HepG2 (cell line): ENCODE results near the gene TRIM9. TPM values are rescaled to one million over a fixed set of nuclear protein-coding genes. Genes with fewer than 3 reads are reported as not detected.

Experiments
- ATAC-seq: fragments of 200-7000 bp; cut with Tn5 transposase; 3 replicates; pipeline ENCODE4 v1.9.1; 2020; ENCODE audit warnings: mild to moderate bottlenecking, moderate library complexity
- BruUV-seq: library from RNA; stranded (reverse); fragments of 400-500 nt; replicated peaks from 2 replicates; lab custom pipeline; 2021; lab: Mats Ljungman, UMichigan
- CTCF ChIA-PET: fragments of 300-600 bp; formaldehyde crosslinking; extraction: SDS; loops from one replicate; lab custom pipeline; 2021; ENCODE audit warnings: low total read pairs, inconsistent platforms, low intra/inter-chr PET ratio; lab: Yijun Ruan, JAX
- POLR2A ChIA-PET: fragments of 350-600 bp; sonication (Branson Sonifier 250); formaldehyde crosslinking; loops from one replicate; lab custom pipeline; 2020; ENCODE audit warnings: antibody characterized with exemption, inconsistent platforms; lab: Yijun Ruan, JAX
- DNase-seq: peaks from one replicate; pipeline ENCODE4 v3.0.0-alpha.2; 2015; ENCODE audit warnings: low spot score
- FAIRE-seq: peaks from 3 replicates; lab custom pipeline; 2011; peaks lifted over from hg19 to GRCh38; lab: Jason Lieb, UNC
- H2AFZ ChIP-seq: one replicate; pipeline ENCODE4 v1.6.1; 2011; ENCODE audit warnings: low read length, inconsistent platforms
- H3K27ac ChIP-seq: fragments of 300-600 bp; 3 replicates; pipeline ENCODE4 v1.8.0; 2011; ENCODE audit warnings: mixed run types, mild to moderate bottlenecking, mixed read lengths, low read length, inconsistent platforms; ENCODE audit not compliant: insufficient read depth; ENCODE audit errors: extremely low read length
- H3K27me3 ChIP-seq, 2 experiments: fragments of 200-600 bp in 1 of 2; 2 replicates in 1 of 2; 3 replicates in 1 of 2; pipeline versions ENCODE4 v1.6.0 to v1.8.0; 2011; ENCODE audit warnings: low read length in 2 of 2, mild to moderate bottlenecking in 2 of 2, moderate library complexity in 2 of 2, inconsistent platforms in 1 of 2; ENCODE audit not compliant: insufficient read depth in 2 of 2, control insufficient read depth in 1 of 2
- H3K36me3 ChIP-seq, 2 experiments: fragments of 200-600 bp in 1 of 2; replicated peaks in 1 of 2; 2 replicates in 1 of 2; 3 replicates in 1 of 2; pipeline versions ENCODE4 v1.5.1 to v1.8.0; 2011; ENCODE audit warnings: low read length in 2 of 2, inconsistent platforms in 1 of 2; ENCODE audit not compliant: insufficient read depth in 2 of 2, control insufficient read depth in 1 of 2
- H3K4me1 ChIP-seq: 2 replicates; pipeline ENCODE4 v1.5.1; 2012; ENCODE audit warnings: low read length, inconsistent platforms; ENCODE audit not compliant: insufficient read depth
- H3K4me2 ChIP-seq: 2 replicates; pipeline ENCODE4 v1.6.0; 2011; ENCODE audit warnings: low read depth, low read length, inconsistent platforms
- H3K4me3 ChIP-seq, 3 experiments: fragments of 200-600 bp in 1 of 3; sonication (generic), shearing (Covaris generic) in 1 of 3; replicated peaks in 1 of 3; 2 replicates each; pipeline ENCODE4 v1.5.1; 2011 to 2016; ENCODE audit warnings: low read length in 3 of 3, inconsistent platforms in 2 of 3, low read depth in 2 of 3, mild to moderate bottlenecking in 2 of 3, control low read depth in 1 of 3, mixed read lengths in 1 of 3; ENCODE audit not compliant: insufficient read depth in 1 of 3
- H3K79me2 ChIP-seq: one replicate; pipeline ENCODE4 v1.6.1; 2011; ENCODE audit warnings: low read length, inconsistent platforms; ENCODE audit not compliant: insufficient read depth
- H3K9ac ChIP-seq: 2 replicates; pipeline ENCODE4 v1.6.0; 2011; ENCODE audit warnings: mild to moderate bottlenecking, low read depth, low read length, inconsistent platforms; ENCODE audit not compliant: insufficient read depth
- H3K9me3 ChIP-seq: 2 replicates; pipeline ENCODE4 v1.5.1; 2012; ENCODE audit warnings: mild to moderate bottlenecking, low read length
- H4K20me1 ChIP-seq: 2 replicates; pipeline ENCODE4 v1.6.0; 2011; ENCODE audit warnings: inconsistent platforms, mild to moderate bottlenecking, low read length, moderate library complexity; ENCODE audit not compliant: insufficient read depth
- KLF16 ChIP-seq, 2 experiments: sonication (generic) in 1 of 2; formaldehyde crosslinking in 1 of 2; IDR thresholded peaks; 2 replicates each; pipeline versions ENCODE4 v1.6.1 to v1.8.0; 2016 to 2023; ENCODE audit warnings: missing genetic modification reagents in 2 of 2, missing compliant biosample characterization in 1 of 2
- NBN ChIP-seq: fragments of 450-650 bp; conservative IDR thresholded peaks from 2 replicates; pipeline ENCODE4 v1.6.1; 2017
- POLR2AphosphoS2 ChIP-seq: IDR thresholded peaks from 2 replicates; pipeline ENCODE4 v1.6.1; 2011; ENCODE audit warnings: low read depth, low read length, improper control_type of control experiment
- POLR2AphosphoS5 ChIP-seq: IDR thresholded peaks from 2 replicates; pipeline ENCODE4 v1.6.1; 2012; ENCODE audit warnings: low read depth, low read length
- TCF7 ChIP-seq: sonication (generic); IDR thresholded peaks from 2 replicates; pipeline ENCODE4 v1.6.1; 2016; ENCODE audit warnings: antibody characterized with exemption, low read depth
- TMF1 ChIP-seq: sonication (generic); formaldehyde crosslinking; IDR thresholded peaks from 2 replicates; pipeline ENCODE4 v1.8.1; 2022; ENCODE audit warnings: low read depth, missing genetic modification reagents
- ZNF24 ChIP-seq: fragments of 450-650 bp; IDR thresholded peaks from 2 replicates; pipeline ENCODE4 v1.6.1; 2017; ENCODE audit warnings: antibody characterized with exemption, mild to moderate bottlenecking
- ZSCAN22 ChIP-seq: sonication (generic); formaldehyde crosslinking; IDR thresholded peaks from 2 replicates; pipeline ENCODE4 v1.4.0; 2020; ENCODE audit warnings: mild to moderate bottlenecking, missing genetic modification reagents
- WGBS: methylation state at CpG from one replicate; pipeline ENCODE4 v1.1.6; 2017; ENCODE audit warnings: low lambda C conversion rate; 5-methylcytosine and 5-hydroxymethylcytosine counted together
- in situ Hi-C: cut with HindIII; loops from 2 replicates; pipeline ENCODE4 v1.10.0; 2017; ENCODE audit warnings: low pct_unique_long_range_greater_than_20kb; ENCODE audit not compliant: extremely low pct_ligation_motif_present
- intact Hi-C: fragments of 100-400 bp; cut with micrococcal nuclease; formaldehyde crosslinking; loops from one replicate; pipeline ENCODE4 v1.10.0; 2022; ENCODE audit not compliant: unreplicated experiment
- polyA plus RNA-seq, 8 experiments: library from polyadenylated mRNA; depleted of rRNA in 3 of 8; stranded (reverse) in 7 of 8; unstranded in 1 of 8; fragments of >200 nt; fragmentation: Illumina TruSeq in 4 of 8; extraction: Trizol in 4 of 8; gene quantifications; 2 replicates each; pipeline versions ENCODE4 v1.2.1 to v1.2.3, GENCODE V29; 2011 to 2016; ENCODE audit warnings: low read depth in 4 of 8, missing spikeins in 1 of 8, mixed read lengths in 1 of 8; ENCODE audit not compliant: insufficient read depth in 1 of 8
- total RNA-seq, 5 experiments: library from RNA; depleted of rRNA; stranded (reverse); fragments of >200 nt; fragmentation: Illumina TruSeq; extraction: Trizol; gene quantifications; 2 replicates each; pipeline ENCODE4 v1.2.3, GENCODE V29; 2016; ENCODE audit warnings: low read depth in 1 of 5
- TF ChIP-seq, protein P1 (sequence below): sonication (generic); formaldehyde crosslinking; IDR thresholded peaks from 2 replicates; pipeline ENCODE4 v1.8.0; 2022; ENCODE audit warnings: mild to moderate bottlenecking, missing genetic modification reagents, moderate library complexity
- TF ChIP-seq, protein P2 (sequence below): IDR thresholded peaks from 2 replicates; pipeline ENCODE4 v1.6.1; 2016; ENCODE audit warnings: missing compliant biosample characterization, missing genetic modification reagents, borderline replicate concordance

Gene TRIM9
- total and polyA plus RNA-seq, 2 of the 13 experiments (the other 11 are each of a cell fraction or from before 2014, with no cell fraction given): 0.04 to 0.07 TPM

DNA sequence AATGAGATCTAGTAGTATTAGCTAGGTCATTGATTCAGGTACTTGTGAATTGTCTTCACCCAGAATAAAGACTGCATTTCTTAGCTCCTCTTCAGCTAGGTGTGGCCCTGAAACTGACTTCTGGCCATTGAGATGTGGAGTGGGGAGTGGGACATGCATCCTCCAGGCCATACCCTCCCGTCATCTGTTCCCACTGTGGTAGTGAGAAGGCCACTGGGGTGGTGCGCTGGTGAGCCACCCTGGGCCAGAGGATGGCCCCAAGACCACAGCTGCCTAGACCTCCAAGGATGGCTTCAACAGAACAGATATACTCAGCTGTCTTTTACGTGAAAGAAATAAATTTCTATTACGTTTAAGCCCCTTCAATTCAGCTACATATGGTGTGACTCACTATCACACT is 36.5 kb downstream of the TRIM9 start:
- H3K4me3 ChIP-seq: no peak overlapping the region
- H3K79me2 ChIP-seq: no peaks in the 10 kb centered on the region
- FAIRE-seq (no peak), DNase-seq (no peak), ATAC-seq (no peak)
- ChIA-PET POLR2A (no interaction called here), CTCF (no interaction called here)
- WGBS: 13% methylated on average over 4 of the region's 4 CpGs
- intact Hi-C loops (no loop called here), in situ Hi-C loops (no loop called here)
- no peak overlapping the region for H2AFZ ChIP-seq
- H3K9ac ChIP-seq: no peak overlapping the region
- no peaks in the 10 kb centered on the region for H4K20me1 ChIP-seq
- H3K27me3 ChIP-seq: no peaks in the 10 kb centered on the region; a peak in 1 of 5 replicates
- no peaks in the 10 kb centered on the region for H3K4me1 ChIP-seq
- BruUV-seq: no TSS peak
- no peak overlapping the region for H3K4me2 ChIP-seq
- TF ChIP-seq TCF7 (no peak), NBN (no peak), KLF16 (CRISPR knock-in tag; IDR thresholded peaks at IDR 0.05) (no peak), POLR2AphosphoS5 (no peak), ZNF24 (no peak), POLR2AphosphoS2 (no peak), TMF1 (CRISPR knock-in tag) (no peak), ZSCAN22 (no peak)
- TF ChIP-seq, protein P1, sequence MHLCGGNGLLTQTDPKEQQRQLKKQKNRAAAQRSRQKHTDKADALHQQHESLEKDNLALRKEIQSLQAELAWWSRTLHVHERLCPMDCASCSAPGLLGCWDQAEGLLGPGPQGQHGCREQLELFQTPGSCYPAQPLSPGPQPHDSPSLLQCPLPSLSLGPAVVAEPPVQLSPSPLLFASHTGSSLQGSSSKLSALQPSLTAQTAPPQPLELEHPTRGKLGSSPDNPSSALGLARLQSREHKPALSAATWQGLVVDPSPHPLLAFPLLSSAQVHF: no peak
- TF ChIP-seq, protein P2, sequence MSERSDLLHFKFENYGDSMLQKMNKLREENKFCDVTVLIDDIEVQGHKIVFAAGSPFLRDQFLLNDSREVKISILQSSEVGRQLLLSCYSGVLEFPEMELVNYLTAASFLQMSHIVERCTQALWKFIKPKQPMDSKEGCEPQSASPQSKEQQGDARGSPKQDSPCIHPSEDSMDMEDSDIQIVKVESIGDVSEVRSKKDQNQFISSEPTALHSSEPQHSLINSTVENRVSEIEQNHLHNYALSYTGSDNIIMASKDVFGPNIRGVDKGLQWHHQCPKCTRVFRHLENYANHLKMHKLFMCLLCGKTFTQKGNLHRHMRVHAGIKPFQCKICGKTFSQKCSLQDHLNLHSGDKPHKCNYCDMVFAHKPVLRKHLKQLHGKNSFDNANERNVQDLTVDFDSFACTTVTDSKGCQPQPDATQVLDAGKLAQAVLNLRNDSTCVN: no peak
- no peaks in the 10 kb centered on the region for H3K9me3 ChIP-seq
- no peak overlapping the region for H3K27ac ChIP-seq
- no peaks in the 10 kb centered on the region for H3K36me3 ChIP-seq
